Epithelial cell of esophagus (primary cell): ENCODE data around the gene RPL34.
A peak's percentile ranks its signal among the peaks of the same experiment; 100 is the strongest.
"Not testable (repeated sequence)": the region's sequence is repeated elsewhere in the genome, so short reads cannot be mapped to it uniquely, and the experiment has no call there.

Experiments
- DNase-seq: peaks from one replicate; pipeline ENCODE4 v3.0.0; 2010; ENCODE audit warnings: low read depth
- H3K4me3 ChIP-seq: 2 replicates; pipeline ENCODE4 v1.5.1; 2011; ENCODE audit warnings: mild to moderate bottlenecking, low read length, control low read depth
- TF ChIP-seq, protein P1 (sequence below): IDR thresholded peaks from 2 replicates; pipeline ENCODE4 v1.5.1; 2011; ENCODE audit warnings: low read depth, mild to moderate bottlenecking, low read length, control low read depth, inconsistent platforms; ENCODE audit not compliant: insufficient read depth; ENCODE audit errors: missing control alignments

Gene RPL34

DNA sequence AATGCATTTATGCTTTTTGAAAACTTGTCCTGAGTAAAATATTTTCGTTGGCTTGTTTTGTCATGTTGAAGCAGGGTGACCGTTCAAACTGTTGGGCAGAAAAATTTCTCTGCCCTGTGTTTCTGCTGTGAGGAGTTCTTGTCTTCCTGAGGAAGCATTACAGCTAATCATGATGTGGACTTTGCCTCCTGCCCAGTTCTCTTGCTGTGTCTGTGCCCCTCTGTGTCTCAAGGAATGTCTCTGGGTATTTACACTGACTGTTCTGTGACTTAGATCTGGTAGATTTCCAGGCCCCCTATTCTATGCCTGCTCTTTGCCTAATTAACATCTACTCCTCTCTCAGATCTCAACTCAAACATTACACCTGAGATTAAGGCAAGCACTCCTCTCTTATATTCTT is 30.4 kb upstream of the RPL34 start:
- H3K4me3 ChIP-seq = no peak overlapping the region
- no peak for DNase-seq
- TF ChIP-seq, protein P1, sequence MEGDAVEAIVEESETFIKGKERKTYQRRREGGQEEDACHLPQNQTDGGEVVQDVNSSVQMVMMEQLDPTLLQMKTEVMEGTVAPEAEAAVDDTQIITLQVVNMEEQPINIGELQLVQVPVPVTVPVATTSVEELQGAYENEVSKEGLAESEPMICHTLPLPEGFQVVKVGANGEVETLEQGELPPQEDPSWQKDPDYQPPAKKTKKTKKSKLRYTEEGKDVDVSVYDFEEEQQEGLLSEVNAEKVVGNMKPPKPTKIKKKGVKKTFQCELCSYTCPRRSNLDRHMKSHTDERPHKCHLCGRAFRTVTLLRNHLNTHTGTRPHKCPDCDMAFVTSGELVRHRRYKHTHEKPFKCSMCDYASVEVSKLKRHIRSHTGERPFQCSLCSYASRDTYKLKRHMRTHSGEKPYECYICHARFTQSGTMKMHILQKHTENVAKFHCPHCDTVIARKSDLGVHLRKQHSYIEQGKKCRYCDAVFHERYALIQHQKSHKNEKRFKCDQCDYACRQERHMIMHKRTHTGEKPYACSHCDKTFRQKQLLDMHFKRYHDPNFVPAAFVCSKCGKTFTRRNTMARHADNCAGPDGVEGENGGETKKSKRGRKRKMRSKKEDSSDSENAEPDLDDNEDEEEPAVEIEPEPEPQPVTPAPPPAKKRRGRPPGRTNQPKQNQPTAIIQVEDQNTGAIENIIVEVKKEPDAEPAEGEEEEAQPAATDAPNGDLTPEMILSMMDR = no peak

DNA sequence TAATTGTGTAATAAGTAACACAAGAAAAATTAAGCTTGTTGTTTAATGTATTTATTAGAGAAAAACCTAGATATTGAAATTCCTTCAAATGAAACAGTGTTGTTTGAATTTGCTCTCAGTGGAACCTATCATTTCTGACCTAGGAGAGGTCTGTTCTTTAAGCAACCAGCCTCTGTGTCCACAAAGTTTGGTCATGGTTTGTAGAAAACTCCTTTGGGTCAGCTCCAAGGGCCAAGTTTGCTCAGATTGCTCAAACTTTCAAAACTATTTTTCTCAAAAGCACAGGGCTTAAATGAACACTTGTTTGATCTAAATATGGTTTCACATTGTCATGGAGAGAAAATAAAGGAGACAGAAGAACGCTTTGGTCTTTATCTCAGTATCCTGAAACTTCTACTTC is 29.6 kb upstream of the RPL34 start:
- TF ChIP-seq, protein P1 = no peak
- no peak for DNase-seq
- H3K4me3 ChIP-seq = no peak overlapping the region

DNA sequence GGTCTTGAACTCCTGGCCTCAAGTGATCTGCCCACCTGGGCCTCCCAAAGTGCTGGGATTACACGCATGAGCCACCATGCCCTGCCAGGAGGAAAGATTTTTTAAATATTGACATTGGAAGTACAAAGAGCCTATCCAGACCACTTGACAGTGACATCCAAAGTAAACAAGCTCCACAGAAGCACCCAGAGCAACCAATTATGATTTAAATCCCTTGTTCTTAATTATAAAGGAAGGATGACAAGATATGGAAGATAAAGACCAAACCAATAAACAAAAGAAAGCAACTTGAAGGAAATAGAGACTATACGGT is 27.7 kb upstream of the RPL34 start:
- TF ChIP-seq, protein P1 = no peak
- no peak for DNase-seq
- H3K4me3 ChIP-seq = no peak overlapping the region

DNA sequence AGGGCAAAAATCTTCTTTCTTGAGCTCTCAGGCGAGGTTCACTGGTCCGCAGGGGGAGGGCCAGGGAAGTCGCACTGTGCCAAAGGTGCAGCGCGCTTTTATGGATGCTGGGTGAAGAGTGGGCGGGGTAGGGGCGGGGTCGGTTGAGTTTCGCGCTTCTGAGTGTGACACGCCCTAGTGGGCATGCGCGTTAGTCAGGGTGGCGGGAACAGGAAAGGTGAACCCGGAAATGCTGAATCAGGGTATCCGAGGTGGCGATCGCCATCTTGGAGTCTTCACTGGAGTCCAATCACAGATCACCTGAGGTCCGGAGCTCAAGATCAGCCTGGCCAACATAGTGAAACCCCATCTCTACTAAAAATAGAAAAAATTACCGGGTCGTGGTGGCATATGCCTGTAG is 26.1 kb upstream of the RPL34 start:
- not testable (repeated sequence) for DNase-seq, H3K4me3 ChIP-seq

DNA sequence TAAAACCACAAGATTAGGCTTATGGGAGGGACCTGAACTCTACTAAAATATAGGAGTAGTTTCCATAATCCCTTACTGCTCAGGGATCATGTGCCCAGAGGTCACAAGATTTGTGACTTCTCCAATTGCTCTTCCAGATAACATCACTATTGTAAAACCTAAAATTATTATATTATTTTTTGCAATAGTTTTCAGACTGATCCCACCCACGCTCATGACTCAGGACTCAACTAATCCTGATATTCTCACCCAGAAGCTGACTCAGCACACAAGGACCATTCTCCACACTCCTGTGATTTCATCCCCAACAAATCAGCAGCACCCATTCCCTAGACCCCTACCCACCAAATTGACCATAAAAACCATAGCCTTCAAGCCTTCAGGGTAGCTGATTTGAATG is 24.0 kb upstream of the RPL34 start:
- peak; percentile 37 for DNase-seq
- TF ChIP-seq, protein P1 = no peak
- H3K4me3 ChIP-seq = no peak overlapping the region

DNA sequence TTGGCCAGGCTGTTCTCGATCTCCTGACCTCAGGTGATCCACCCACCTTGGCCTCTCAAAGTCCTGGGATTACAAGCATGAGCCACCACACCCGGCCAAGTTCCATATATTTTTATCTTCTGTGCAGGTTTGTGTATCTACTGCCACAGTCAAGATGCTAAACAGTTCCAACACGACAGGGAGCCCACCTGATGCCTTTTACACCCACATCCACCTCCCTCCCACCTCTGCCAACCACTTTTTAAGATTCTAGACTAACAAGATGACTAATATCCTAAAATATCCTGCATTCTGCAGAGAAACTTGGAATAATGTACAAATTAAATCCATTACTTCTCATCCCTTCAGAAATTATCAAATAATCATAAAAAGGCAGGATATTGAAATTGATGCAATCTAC is 19.3 kb upstream of the RPL34 start:
- no peak overlapping the region for H3K4me3 ChIP-seq
- TF ChIP-seq, protein P1 = no peak
- no peak for DNase-seq

DNA sequence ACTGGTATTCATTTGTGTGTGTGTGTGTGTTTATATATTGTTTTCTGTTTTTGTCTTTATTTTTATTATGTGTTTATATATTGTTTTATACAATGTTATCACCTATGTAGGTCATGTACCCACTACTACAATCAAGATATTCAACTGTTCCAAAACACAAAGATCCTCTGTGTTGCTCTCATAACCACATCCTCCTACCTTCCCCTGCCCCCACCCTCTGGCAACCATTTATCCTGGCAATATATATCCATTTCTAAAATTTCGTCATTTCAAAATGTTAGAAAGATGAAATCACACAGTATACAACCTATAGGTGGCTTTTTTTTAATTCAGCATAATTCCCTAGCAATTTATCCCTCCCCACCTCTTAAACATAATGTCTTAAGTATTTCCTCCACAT is 18.8 kb upstream of the RPL34 start:
- H3K4me3 ChIP-seq = no peak overlapping the region
- TF ChIP-seq, protein P1 = no peak
- no peak for DNase-seq

DNA sequence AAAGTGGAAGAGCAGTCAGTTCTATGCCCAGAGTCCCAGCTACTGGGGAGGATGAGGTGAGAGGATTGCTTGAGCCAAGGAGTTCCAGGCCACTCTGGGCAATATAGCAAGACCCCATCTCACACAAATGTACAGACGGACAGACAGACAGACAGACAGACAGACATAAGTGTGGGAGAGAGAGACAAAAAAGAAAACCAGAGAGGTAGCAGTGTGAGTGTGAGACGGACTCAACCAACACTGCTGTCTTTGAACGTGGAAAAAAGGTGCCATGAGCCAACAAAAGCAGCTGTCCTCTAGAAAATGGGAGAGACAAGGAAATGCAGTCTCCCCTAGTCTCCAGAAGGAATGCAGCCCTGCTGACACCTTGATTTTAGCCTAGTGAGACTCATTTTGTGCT is 18.2 kb upstream of the RPL34 start:
- TF ChIP-seq, protein P1 = no peak
- no peak overlapping the region for H3K4me3 ChIP-seq
- DNase-seq = no peak
